SW 1271 (cell line): ENCODE data around the gene TEKT5.
"Not testable (repeated sequence)": the region's sequence is repeated elsewhere in the genome, so short reads cannot be mapped to it uniquely, and the experiment has no call there.

Experiments
- DNase-seq, 2 experiments: peaks; one replicate each; lab custom pipeline; 2025; lab: John Stamatoyannopoulos, UW

TEKT5 gene

DNA sequence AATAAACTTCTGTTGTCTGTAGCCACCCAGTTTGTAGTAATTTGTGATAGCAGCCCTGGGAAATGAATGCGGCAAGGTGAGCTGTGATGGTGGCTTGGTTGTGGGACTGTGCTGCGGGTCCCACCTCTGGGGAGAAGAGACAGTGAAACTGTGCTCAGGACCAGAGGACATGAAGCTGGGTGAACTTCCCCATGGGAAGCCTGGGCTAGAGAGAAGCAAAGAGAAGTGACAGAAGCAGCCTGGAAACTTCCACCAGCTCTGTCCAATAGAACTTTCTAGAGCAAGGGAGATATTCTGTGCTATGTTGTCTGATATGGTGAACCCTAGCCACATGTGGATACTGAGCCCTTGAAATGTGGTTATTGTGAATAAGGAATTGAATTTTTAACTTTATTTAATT is 62.8 kb downstream of the TEKT5 start:
- no peak for DNase-seq

DNA sequence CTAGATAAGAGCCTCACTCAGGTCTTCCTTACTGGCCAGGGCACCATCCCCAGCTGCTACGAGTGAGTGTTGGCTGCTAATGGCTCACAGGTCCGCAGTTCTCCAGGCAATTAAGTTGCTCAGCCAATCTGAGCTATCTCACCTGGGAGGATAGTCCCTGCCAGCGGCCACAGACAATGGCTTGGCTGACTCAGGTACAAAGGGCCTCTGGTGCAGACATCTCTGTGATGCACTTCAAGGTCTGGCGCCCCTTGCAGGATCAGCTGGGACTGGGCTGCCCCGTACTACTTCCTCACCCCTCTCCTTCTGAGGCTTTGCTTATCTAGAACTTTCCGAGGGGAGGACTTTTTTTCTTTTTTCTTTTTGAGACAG is 65.2 kb downstream of the TEKT5 start:
- DNase-seq: no peak

DNA sequence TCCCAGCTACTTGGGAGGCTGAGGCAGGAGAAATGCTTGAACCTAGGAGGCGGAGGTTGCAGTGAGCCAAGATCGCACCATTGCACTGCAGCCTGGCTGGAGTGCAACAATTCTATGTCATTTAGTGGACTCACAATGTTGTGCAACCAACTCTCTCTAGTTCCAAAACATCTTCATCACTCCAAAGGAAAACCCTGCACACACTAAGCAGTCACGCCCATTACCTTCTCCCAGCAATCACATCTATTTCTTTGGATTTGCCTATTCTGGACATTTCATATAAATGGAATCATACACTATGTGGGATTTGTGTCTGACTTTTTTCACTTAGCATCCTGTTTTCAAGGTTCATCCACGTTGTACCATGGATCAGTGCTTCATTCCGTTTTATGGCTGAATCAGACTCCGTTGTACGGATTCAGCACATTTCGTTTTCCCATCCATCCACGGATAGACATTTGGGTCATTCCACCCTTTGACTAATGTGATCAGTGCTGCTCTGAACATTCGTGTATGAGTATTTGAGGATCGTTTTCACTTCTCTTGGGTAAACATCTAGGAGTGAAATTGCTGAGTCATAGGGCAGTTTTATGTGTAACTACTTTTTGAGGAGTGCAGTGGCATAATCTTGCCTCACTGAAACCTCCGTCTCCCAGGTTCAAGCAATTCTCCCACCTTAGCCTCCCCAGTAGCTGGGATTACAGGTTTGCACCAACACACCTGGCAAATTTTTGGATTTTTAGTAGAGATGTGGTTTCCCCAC is 69.0 kb downstream of the TEKT5 start:
- DNase-seq: no peak

DNA sequence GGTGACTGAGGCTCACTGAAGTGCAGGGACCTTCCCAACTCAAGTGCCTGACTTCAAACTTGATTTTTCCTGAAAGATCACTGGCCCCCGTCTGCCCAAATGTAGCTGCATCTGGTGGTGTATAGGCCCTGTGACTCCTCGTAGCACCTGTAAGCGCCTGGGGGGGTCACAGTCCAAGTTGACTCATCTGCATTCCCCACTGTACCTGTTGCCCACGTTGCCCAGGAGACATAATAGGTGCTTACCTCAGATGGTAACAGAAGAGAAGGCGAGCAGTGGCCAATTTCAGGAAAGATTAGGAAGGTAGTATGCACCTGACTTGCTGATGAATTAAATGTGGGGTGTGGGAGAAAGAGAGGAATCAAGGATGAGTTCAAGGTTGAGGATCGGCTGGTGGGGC is 70.2 kb downstream of the TEKT5 start:
- no peak for DNase-seq

DNA sequence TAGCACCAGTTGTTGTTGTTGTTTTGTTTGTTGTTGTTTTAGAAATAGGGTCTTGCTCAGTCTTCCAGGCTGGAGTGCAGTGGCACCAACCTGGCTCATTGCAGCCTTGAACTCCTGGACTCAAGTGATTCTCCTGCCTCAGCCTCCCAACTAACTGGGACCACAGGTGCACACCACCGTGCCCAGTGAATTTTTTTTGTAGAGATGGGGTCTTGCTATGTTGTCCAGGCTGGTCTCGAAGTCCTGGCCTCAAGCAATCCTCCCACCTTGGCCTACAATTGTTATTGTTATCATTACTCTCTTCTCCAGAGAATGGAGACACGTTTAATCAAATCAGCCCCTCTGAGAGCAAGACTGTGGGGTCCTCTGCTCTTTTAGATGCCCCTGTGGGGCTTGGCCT is 71.7 kb downstream of the TEKT5 start:
- no peak for DNase-seq

DNA sequence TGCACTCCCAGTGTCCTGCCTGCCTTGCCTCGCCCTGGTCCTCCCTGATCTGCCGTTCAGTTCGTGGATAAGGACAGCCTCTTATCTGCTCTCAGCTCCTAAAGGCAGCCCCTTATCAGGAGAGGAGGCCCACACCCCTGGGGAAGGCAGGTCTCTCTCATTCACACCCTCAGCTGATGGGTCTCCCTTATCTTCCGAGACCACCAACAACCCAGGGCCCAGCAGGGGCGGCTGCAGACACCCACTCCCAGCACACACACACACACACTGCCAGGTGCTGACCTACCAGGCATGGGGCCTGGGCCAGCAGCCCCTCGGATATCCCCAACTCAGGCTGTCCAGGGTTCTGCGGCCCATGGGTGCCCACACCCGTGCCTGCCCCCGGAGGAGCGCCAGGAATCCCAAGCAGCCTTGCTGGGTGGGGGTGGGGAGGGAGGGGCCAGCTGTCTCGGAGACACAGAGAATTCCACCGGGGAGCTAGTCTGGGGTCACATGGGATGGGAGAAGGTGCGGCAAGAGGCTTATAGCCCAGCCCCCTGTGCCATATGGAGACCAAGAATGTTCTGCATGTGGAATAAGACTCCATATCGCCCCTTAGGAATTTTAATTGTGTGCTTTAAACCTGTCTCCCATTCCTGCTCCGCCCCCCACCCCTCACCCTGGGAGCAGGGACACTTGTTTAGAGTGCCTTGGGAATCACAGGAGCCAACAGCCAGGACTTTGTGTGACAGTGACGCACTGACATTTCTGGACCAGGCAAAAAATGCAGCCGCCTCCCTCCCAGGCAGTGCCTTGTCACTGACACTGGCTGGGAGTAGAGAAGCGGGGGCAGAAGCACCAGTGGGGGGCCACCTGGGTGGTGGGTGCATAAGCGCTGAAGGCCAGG is 72.5 kb downstream of the TEKT5 start:
- DNase-seq: no peak

DNA sequence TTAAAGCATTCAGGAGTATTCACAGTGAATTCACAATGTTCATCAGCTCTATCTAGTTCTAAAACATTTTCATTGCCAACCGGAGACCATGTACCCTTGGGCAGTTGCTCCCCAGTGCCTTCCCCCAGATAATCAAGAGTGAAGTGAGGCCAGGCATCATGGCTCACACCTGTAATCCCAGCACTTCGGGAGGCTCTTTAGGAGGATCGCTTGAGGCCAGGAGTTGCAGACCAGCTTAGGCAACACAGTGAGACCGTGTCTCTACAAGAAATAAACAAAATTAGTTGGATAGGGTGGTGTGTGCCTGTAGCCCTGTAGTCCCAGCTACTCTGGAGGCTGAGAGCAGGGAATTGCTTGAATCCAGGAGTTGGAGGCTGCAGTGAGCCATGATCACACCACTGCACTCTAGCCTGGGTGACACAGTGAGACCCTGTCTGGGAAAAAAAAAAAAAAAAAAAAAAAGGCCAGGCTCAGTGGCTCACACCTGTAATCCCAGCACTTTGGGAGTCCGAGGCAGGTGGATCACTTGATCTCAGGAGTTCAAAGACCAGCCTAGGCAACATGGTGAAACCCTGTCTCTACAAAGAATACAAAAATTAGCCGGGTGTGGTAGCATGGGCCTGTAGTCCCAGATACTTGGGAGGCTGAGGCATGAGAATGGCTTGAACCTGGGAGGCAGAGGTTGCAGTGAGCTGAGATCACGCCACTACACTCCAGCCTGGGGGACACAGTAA is 73.3 kb downstream of the TEKT5 start:
- not testable (repeated sequence) for DNase-seq

DNA sequence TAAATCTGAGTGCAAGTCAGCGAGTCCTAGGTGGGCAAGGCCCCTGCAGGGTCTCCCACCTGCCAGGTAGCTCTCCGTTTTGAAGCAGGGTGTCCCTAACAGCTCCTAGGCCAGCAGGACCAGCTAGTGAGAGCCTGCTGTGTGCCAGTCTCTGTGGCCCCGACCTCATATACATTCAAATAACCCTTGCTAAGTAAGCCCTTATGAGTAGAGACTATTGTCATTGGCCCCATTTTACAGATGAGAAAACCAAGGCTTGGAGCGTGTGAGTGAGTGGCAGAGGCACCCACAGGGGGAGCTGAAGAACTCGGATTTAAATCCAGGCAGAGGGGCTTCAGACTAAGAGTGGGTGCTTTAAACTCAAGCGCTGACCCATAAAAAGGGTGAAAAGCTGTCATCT is 74.6 kb downstream of the TEKT5 start:
- no peak for DNase-seq

DNA sequence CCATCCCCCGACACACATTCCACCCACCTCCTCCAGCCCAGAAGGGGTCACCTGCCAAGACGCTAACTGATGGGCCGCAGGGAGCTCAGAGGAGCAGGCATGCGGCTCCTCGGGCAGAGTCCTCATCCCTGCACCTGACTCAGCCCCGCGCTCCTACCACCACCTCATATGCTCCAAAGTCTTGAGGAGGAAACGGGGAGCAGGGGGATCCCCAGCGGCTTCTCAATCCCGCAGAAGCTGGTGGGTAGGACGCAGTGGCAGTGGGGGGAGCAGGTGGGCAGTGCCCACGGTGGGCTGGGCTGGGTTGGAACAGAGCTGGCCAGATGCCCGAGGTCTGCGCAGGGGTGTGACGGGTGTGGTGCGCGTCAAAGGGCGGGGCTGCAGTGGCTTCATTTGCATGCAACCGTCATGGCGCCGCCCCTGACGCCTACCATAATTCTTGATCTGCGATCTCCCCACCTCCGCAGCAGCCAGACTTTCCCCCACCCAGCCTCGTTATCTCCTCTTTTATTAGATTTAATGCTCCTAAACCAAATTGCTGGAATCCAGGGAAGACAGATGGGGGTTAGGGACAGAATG is 75.4 kb downstream of the TEKT5 start:
- no peak for DNase-seq

DNA sequence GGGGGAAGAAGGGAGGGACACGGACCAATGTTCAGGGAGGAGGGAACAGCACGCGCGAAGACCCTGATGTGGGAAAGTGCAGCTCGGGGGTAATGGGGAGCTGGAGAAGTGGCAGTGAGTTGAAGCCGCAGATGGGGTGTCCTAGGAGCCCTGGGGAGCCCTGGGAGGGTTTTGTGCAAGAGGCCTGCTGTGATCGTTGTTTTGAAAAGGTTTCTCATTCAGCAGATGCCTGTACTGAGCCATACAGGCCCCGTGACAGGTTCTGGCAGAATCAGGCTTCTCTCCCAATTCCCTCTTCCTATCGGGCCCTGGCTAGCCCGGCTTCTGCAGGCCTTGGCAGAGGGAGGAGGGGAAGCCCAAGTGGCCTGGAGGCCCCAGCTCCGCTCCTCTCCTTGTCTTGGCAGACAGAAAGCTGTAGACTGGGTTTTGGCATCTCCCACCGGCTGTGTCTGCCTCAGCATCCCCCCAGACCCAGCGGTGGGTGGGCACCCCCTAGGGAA is 76.0 kb downstream of the TEKT5 start:
- no peak for DNase-seq

DNA sequence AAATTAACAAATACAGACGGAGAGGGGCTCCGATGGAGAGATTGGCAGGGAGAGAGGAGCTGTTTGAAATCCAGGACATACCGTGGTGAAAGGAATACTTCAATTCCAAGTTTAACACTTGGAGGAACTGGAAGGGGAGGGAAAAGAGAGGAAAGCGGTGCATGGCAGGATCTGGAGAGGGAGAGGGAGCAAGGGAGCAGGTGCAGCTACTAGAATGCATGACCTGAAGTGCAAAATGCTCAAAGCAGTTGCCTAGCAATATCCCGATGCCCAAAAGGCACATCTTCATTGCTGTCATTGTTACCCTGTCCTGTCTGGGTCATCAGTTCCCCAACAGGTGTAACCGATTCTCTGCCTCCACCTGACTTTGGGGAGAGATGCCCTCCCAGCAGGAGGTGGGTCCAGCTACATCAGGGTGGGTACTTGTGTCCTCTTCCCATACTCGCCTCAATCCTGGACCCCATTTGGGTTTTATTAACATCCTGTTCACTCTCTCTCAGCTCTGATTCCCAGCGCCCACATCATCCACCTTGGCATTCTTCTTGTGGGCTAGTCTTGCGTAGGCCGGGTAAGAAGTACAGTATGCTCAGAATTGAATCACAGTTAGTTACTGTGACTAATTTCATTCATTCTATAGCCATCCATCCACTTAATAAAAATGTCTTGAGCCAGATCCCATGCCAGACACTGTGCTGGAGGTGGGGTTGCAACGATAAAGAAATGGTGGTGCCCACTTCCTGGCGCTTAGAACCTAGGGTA is 76.9 kb downstream of the TEKT5 start:
- DNase-seq: no peak

DNA sequence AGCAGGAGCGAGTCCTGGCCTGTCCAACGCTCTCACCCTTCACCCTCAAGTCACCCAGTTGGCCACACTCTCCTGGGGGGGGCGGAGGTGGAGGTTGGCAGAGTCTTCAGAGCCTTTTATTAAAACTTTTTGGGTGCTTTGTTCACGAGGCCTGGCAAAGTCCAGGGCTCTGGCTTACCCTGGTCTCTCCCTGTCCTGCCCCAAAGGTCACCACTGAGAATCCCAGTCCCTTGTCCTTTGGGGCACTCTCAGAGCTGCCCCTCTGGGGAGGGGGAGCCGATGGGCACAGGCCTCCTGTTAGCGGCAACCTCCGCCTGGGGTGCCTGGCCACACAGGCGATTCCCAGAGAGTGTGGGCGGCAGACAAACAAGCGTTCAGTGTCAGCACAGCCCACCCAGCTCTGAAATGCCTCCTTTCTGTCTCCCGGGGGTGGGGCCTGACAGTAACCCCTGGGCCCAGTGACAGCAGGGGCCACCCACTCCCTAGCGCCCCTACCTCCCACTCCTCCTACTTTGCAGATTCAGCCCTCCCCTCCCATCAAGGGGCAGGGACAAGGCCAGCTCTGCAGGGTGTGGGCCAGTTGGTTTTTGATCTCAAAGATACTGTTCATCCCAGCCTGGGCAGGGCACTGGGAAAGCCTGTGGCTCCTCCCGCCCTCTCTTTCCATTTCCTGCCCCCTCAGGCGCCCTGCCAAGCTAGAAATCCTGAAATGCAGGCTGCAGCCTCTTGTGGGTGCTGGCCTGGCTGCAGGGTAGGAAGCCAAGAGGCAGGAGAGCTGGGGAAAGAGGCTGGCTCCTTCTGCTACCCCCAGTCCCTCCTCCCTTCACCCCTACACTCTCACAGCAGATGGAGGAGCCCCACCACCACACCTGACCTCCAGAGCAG is 77.7 kb downstream of the TEKT5 start:
- DNase-seq: no peak

DNA sequence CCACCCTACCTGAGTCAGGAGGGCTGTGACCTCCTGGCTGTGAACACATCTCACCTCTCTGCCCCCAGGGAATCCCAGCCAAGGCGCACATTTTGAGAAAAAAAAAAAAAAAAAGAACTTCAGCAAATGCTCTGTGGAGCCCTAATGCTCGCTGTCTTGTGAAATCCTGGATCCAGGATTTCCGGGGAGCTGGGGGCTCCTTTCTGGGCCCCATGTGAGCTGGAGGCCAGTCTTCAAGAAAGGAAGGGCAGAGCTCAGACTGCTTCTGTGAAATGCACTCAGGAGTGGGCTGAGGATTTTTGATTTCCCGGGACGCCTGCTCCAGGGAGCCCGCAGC is 78.3 kb downstream of the TEKT5 start:
- no peak for DNase-seq

DNA sequence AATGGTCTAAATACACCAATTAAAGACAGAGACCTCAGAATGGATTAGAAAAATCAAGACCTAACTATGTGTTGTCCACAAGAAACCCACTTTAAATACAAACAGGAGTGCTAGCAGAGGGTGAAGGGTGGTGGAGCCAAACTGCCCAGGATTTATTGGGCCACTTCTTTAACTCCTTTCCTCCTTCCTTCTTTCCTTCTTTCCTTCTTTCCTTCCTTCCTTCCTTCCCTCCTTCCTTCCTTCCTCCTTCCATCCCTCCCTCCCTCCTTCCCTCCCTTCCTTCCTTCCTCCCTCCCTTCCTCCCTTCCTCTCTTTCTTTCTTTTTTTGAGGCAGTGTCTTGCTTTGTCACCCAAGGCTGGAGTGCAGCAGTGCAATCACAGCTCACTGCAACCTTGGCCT is 80.0 kb downstream of the TEKT5 start:
- DNase-seq: no peak

DNA sequence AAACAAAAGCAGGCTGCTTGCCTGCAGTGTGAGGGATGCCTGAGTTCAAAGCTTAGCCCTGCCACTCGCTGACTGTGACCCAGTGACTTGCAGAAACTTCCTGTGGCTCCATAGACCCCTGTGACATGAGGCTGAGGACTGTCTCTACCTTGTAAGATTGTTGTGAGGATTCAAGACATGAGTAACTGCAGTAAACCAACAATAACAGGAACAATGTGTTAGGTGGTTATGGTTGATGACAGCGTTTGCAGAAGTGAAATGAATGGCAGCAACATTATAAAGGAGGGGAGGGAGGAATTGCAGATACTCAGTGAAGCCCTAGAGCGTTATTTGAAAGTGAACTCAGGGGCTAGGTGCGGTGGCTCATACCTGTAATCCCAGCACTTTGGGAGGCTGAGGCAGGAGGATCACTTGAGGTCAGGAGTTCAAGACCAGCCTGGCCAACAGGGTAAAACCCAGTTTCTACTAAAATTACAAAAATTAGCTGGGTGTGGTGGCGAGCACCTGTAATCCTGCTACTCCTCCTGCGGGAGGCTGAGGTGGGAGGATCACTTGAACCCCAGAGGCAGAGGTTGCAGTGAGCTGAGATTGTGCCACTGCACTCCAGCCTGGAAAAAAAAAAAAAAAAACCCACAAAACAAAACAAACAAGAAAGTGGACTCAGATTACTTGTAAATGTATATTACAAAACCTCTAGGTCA is 80.8 kb downstream of the TEKT5 start:
- no peak for DNase-seq

DNA sequence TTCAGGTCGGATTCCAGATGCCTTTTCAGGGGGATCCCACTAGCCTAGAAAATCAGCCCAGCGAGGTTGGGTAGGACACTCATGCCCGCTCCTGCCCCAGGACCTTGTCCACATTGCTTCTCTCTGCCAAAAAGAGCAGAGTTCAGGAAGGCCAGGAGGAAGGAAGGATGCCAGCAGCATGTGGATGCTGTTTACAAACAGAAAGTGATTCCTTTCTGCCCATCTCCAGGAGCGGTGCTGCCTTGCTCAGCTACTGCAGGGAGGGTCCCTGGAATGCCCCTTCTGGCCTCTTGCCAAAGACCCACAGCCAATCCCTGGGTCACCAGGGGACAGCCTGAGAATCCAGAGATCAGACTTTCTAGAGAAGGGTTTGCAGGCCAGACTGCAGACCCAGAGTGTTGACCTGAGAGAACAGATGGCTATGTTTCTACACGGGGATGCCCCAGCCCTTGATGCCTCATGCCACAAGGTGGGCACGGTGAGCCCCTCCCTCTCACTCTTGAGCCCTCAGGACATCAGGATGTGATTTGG is 82.0 kb downstream of the TEKT5 start:
- no peak for DNase-seq

DNA sequence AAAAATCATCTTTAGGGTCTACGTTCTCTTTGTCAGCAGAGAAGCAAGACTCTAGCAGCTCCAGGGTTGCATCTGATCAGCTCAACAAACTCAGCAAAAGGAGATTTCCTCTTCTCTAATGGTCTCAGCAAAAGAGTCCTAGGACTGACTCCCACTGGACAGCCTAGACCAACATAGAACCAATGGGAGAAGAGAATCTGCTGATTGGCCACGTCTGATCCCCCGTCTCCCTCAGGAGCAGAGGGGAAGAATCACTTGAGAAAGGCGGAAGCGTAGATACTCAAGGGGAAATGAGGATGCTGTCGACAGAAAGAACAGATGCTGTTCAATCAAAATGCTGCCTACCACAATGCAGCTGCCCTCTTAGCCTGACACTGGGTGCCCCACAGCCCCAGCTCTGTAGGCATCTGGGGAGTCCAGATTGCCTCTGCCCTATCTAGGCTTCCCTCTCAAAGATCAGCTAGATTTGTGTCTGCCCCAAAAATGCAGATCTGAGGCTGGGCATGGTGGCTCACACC is 82.8 kb downstream of the TEKT5 start:
- DNase-seq: no peak

DNA sequence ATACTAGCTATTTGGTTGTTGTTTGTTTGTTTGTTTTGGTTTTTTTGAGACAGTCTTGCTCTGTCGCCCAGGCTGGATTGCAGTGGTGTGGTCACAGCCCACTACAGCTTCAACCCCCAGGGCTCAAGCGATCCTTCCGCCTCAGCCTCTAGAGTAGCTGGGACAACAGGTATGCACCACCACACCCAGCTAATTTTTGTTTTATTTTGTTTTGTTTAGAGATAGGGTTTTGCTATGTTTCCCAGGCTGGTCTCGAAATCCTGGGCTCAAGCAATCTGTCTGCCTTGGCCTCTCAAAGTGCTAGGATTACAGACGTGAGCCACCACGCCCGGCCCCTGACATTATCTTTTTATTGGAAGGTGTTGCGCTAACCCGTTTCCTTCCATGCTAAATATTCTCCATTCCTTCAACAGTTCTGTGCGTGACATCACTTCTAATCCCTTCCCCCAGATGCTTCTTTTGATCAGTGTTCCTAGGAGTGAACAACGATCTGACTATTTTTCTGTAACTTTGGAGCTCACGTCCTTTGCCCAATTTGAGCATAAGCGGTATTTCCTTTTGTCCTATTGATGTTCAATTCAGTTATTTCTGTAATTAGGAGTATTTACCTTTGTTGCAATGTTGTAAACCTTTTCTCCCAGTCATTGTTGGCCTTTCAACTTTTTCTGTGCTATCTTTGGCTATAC is 84.1 kb downstream of the TEKT5 start:
- no peak for DNase-seq

DNA sequence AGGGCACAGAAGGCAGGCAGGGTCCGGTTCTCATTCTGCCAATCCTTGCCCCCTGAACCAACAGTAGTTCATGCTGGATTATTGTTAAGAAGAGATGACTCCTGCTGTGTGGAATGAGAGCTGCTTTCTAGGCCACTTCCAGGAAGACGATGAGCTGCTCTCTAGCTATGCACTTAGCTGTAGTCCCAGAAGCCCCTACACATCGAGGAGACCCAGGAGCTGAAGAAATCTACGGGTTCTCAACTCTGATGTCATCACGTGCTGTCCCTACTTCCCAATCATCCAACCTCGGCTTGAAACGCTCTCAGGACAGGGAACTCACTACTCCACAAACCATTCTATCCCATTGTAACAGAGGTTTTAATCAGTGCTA is 85.3 kb downstream of the TEKT5 start:
- peak in 1 of 2 experiments; percentile 42 for DNase-seq
